ENCODE data around the gene CNR1. TPM values are rescaled to one million over a fixed set of nuclear protein-coding genes. Genes with fewer than 3 reads are reported as not detected.

Gene CNR1
- total and polyA plus RNA-seq, 9 donors: 0.05 to 0.78 (median 0.26) TPM

DNA sequence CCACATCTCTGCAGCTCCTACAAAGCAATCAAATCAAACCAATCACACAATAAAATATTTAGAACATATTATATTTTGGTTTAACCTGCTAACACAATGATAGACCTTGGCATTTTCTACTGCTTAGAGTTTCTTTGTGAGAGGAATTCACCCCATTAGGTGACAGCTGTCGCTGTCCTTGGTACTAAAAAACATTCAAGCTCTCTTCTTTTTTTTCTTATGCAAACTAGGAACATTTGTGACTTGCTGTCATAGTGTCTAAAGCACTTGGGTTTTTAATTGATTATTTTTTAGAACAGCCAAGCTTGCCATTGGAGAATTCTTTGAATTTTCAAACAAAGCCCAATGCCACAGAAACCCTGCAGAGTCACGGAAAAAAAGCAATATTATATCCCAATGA lies 46.4 kb downstream of the CNR1 start:
- WGBS (ENCODE audit: insufficient coverage): 83% methylated on average over 1 of the region's 2 CpGs
- Histone ChIP-seq H3K4me3 (ENCODE audit: low read length) (no peak overlapping the region), H3K4me1 (ENCODE audit: control insufficient read depth, insufficient read depth, low read length) (no peaks in the 10 kb centered on the region), H3K9me3 (replicated peaks; ENCODE audit: control insufficient read depth, low read depth, low read length) (peaks cover 3% of the 10 kb centered on the region), H3K36me3 (ENCODE audit: control insufficient read depth, insufficient read depth, low read length) (no peaks in the 10 kb centered on the region), H3K27me3 (ENCODE audit: control insufficient read depth, insufficient read depth, low read length) (no peaks in the 10 kb centered on the region), H3K27ac (ENCODE audit: low read length) (no peak overlapping the region)
- peak; percentile 23 for DNase-seq

DNA sequence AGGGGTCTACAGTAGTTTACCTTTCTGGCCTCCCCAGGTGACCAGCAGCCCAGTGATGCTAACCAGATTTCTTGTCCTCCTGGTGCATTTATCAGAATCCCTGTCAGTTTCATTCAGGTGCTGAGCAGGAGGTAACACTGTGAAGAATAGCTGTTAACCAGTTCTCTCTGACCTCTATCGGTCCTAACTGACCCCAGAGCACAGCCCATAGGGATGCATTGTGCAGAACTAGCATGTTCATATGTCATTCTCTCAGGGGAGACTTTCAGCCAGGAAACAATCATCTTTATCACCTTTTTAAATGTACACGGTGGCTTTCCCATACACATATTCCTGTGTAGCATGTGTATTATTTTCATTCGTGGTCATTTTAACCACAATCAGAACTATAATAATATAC lies 49.9 kb downstream of the CNR1 start:
- H3K36me3 ChIP-seq (ENCODE audit: control insufficient read depth, insufficient read depth, low read length): no peaks in the 10 kb centered on the region
- H3K4me1 ChIP-seq (ENCODE audit: control insufficient read depth, insufficient read depth, low read length): no peaks in the 10 kb centered on the region
- H3K4me3 ChIP-seq (ENCODE audit: low read length): no peak overlapping the region
- H3K27me3 ChIP-seq (ENCODE audit: control insufficient read depth, insufficient read depth, low read length): no peaks in the 10 kb centered on the region
- WGBS (ENCODE audit: insufficient coverage): 40% methylated on average over 1 of the region's 3 CpGs
- no peak for DNase-seq
- no peaks in the 10 kb centered on the region for H3K9me3 ChIP-seq (replicated peaks; ENCODE audit: control insufficient read depth, low read depth, low read length)
- no peak overlapping the region for H3K27ac ChIP-seq (ENCODE audit: low read length)

DNA sequence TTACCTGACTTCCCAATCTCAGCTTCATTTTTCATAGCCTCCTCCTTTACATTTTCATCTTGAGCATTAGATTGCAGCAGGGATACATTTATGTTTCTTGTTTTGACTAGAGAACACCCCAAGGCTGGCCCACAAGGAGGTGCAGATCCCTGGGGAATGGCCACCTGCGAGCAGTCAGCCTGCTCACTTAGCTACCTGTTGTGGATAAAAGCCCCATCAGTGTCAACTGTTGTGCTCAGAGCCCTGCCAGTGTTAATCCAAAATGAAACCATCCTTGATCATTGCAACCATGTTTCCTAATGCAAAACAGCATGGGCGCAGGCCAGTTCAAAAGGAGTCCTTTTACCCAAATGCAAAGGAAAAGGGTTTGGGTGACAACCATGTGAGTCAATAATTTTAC lies 50.8 kb downstream of the CNR1 start:
- H3K27me3 ChIP-seq (ENCODE audit: control insufficient read depth, insufficient read depth, low read length): no peaks in the 10 kb centered on the region
- no peaks in the 10 kb centered on the region for H3K36me3 ChIP-seq (ENCODE audit: control insufficient read depth, insufficient read depth, low read length)
- H3K4me3 ChIP-seq (ENCODE audit: low read length): no peak overlapping the region
- 81% methylated on average over 2 of the region's 2 CpGs for WGBS (ENCODE audit: insufficient coverage)
- DNase-seq: no peak
- no peaks in the 10 kb centered on the region for H3K4me1 ChIP-seq (ENCODE audit: control insufficient read depth, insufficient read depth, low read length)
- no peak overlapping the region for H3K27ac ChIP-seq (ENCODE audit: low read length)
- no peaks in the 10 kb centered on the region for H3K9me3 ChIP-seq (replicated peaks; ENCODE audit: control insufficient read depth, low read depth, low read length)

DNA sequence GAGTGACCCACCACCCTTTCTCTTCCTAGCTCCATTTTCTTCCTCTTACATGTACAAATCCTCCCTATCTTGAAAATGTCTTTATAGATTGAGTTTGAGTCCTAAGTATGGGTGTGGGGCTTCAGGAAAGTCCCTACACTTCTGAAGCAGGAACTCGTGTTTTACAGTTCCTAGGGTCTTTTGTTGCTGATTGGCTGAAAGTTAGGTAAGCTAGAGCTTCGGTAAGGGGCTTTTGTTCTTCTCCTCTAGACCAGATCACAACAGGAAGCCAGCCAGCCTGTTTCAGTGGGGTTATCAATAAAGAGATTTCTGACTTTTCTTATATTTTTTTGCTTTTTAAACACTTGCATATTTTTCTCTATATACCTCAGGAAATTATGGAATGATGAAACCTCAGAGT lies 51.3 kb downstream of the CNR1 start:
- no peaks in the 10 kb centered on the region for H3K36me3 ChIP-seq (ENCODE audit: control insufficient read depth, insufficient read depth, low read length)
- DNase-seq: no peak
- no peaks in the 10 kb centered on the region for H3K27me3 ChIP-seq (ENCODE audit: control insufficient read depth, insufficient read depth, low read length)
- no peaks in the 10 kb centered on the region for H3K4me1 ChIP-seq (ENCODE audit: control insufficient read depth, insufficient read depth, low read length)
- H3K27ac ChIP-seq (ENCODE audit: low read length): no peak overlapping the region
- no peak overlapping the region for H3K4me3 ChIP-seq (ENCODE audit: low read length)
- no CpG with 5 or more reads among the region's 2 CpGs for WGBS (ENCODE audit: insufficient coverage)
- H3K9me3 ChIP-seq (replicated peaks; ENCODE audit: control insufficient read depth, low read depth, low read length): no peaks in the 10 kb centered on the region

DNA sequence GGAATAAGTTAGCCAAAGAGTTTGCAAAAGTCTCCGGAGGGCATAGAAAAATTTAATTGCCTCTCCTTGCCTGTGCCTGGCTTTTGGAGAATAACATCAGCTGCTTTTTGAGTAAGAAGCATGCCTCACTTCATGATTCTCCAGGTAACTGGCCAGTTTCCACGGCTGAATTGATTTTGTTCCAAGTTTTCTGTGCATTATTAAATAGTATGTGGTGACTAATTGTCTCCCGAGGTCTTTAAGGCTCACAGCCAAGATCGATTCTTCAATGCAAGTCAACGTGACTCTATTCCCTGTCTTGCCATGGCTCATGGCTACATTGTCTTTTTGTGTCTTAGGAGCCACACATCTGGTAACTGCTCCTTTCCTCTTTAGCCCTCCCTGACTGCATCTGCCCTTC lies 54.2 kb downstream of the CNR1 start:
- Histone ChIP-seq H3K27ac (ENCODE audit: low read length) (no peak overlapping the region), H3K36me3 (ENCODE audit: control insufficient read depth, insufficient read depth, low read length) (no peaks in the 10 kb centered on the region), H3K27me3 (ENCODE audit: control insufficient read depth, insufficient read depth, low read length) (no peaks in the 10 kb centered on the region), H3K4me1 (ENCODE audit: control insufficient read depth, insufficient read depth, low read length) (no peaks in the 10 kb centered on the region), H3K9me3 (replicated peaks; ENCODE audit: control insufficient read depth, low read depth, low read length) (no peaks in the 10 kb centered on the region), H3K4me3 (ENCODE audit: low read length) (no peak overlapping the region)
- WGBS (ENCODE audit: insufficient coverage): 40% methylated on average over 2 of the region's 5 CpGs
- DNase-seq: no peak

DNA sequence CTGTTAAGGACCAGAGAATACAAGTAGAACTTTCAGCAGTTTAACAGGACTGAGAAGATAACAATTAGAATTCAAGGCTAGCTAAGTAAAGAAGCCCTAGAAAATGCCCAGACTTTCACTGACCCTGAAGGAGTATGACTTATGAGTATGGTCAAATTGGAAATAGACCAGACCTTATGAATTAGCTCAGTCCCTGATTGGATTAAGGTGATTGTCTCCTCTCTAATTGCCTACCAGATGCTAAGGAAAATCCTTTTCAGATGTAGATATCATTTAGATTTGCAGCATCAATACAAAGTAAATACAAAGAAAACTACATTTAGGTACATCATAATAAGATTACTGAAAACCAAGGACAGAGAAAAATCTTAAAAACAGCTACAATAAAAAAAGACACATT lies 58.9 kb downstream of the CNR1 start:
- no peaks in the 10 kb centered on the region for H3K4me1 ChIP-seq (ENCODE audit: control insufficient read depth, insufficient read depth, low read length)
- no peaks in the 10 kb centered on the region for H3K36me3 ChIP-seq (ENCODE audit: control insufficient read depth, insufficient read depth, low read length)
- H3K27ac ChIP-seq (ENCODE audit: low read length): no peak overlapping the region
- no peak overlapping the region for H3K4me3 ChIP-seq (ENCODE audit: low read length)
- DNase-seq: no peak
- no peaks in the 10 kb centered on the region for H3K27me3 ChIP-seq (ENCODE audit: control insufficient read depth, insufficient read depth, low read length)
- H3K9me3 ChIP-seq (replicated peaks; ENCODE audit: control insufficient read depth, low read depth, low read length): no peaks in the 10 kb centered on the region

DNA sequence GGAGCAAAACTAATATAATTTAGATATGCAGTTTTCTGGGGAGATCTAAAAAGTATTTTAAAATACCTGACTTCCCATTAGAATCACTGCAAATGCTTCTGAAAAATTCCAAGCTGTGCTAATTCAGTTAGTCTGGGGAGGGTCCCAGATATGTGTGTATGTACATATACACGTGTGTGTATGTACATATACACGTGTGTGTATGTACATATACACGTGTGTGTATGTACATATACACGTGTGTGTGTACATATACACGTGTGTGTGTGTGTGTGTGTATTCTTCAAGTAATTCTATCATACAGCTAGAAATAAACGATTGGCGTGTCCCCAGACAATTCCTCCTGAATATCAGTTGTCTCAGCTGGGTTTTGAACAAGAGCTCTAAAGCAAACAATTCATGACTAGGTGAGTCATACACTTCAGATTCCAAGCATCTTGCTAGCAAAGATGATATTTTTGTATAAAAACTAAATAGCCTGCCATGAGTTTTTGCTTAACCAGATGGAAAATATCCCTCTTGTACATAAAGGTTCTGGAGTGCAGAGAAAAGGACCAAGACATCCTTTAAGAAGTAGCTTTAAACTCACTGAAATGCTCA lies 60.3 kb downstream of the CNR1 start:
- Histone ChIP-seq H3K27ac (ENCODE audit: low read length) (no peak overlapping the region), H3K27me3 (ENCODE audit: control insufficient read depth, insufficient read depth, low read length) (no peaks in the 10 kb centered on the region), H3K9me3 (replicated peaks; ENCODE audit: control insufficient read depth, low read depth, low read length) (no peaks in the 10 kb centered on the region), H3K36me3 (ENCODE audit: control insufficient read depth, insufficient read depth, low read length) (no peaks in the 10 kb centered on the region), H3K4me3 (ENCODE audit: low read length) (no peak overlapping the region), H3K4me1 (ENCODE audit: control insufficient read depth, insufficient read depth, low read length) (no peaks in the 10 kb centered on the region)
- WGBS (ENCODE audit: insufficient coverage): 60% methylated on average over 1 of the region's 7 CpGs
- DNase-seq: no peak

Other genes starting within 250 kb of the CNR1 start
- not detected for gene SPACA1, start 118.5 kb downstream of the CNR1 start, total RNA-seq
- not detected for gene SPACA1, start 118.5 kb downstream of the CNR1 start, polyA plus RNA-seq (ENCODE audit: insufficient read depth in 1 of 8, insufficient read length in 8 of 8, low replicate concordance in 1 of 8)